HEK293 (cell line): ENCODE data around the gene BCAS3.

Experiments
- ZNF121 ChIP-seq: fragments of 450-650 bp; formaldehyde crosslinking; IDR thresholded peaks from 2 replicates; pipeline ENCODE4 v1.5.1; 2016; ENCODE audit warnings: missing biosample characterization, missing genetic modification characterization
- ZNF341 ChIP-seq: fragments of 450-650 bp; formaldehyde crosslinking; IDR thresholded peaks from 2 replicates; pipeline ENCODE4; 2016; ENCODE audit warnings: low read depth, missing biosample characterization, missing genetic modification characterization
- ZNF416 ChIP-seq: fragments of 450-650 bp; formaldehyde crosslinking; IDR thresholded peaks from 2 replicates; pipeline ENCODE4 v1.5.1; 2016; ENCODE audit warnings: missing biosample characterization, missing genetic modification characterization
- ZNF660 ChIP-seq: fragments of 450-650 bp; IDR thresholded peaks from 2 replicates; pipeline ENCODE4 v1.5.1; 2018; ENCODE audit warnings: missing biosample characterization, mild to moderate bottlenecking, missing genetic modification characterization
- TF ChIP-seq, protein P1 (sequence below): fragments of 450-650 bp; formaldehyde crosslinking; IDR thresholded peaks from 2 replicates; pipeline ENCODE4 v1.5.1; 2016; ENCODE audit warnings: missing biosample characterization, missing genetic modification characterization

DNA sequence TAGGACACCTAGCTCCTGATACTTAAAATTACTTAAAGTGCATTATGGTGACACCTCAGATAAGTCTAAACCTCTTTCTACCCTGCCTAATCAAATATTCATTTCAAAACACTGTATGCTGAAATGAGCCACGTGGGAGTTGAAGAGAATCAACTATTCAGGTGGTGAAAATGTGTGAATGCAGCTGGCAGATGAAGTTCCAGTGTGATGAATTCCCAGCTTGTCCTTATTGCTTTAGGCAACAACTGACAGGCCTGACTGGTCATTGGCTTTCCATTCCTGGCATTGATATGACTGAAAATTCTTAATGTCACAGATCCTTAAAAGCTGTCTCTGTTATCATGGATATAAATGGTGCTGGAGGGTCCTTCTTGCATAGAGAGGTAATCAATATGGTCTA, 420.1 kb downstream of the BCAS3 start:
- no peak for TF ChIP-seq ZNF341 (tag by site-specific recombination)
- TF ChIP-seq, protein P1, sequence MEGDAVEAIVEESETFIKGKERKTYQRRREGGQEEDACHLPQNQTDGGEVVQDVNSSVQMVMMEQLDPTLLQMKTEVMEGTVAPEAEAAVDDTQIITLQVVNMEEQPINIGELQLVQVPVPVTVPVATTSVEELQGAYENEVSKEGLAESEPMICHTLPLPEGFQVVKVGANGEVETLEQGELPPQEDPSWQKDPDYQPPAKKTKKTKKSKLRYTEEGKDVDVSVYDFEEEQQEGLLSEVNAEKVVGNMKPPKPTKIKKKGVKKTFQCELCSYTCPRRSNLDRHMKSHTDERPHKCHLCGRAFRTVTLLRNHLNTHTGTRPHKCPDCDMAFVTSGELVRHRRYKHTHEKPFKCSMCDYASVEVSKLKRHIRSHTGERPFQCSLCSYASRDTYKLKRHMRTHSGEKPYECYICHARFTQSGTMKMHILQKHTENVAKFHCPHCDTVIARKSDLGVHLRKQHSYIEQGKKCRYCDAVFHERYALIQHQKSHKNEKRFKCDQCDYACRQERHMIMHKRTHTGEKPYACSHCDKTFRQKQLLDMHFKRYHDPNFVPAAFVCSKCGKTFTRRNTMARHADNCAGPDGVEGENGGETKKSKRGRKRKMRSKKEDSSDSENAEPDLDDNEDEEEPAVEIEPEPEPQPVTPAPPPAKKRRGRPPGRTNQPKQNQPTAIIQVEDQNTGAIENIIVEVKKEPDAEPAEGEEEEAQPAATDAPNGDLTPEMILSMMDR (tag by site-specific recombination) = no peak
- TF ChIP-seq ZNF416 (tag by site-specific recombination) = no peak
- no peak for TF ChIP-seq ZNF660
- TF ChIP-seq ZNF121 = no peak
